DMS114 treated with DMSO at 0.1 percent for 48 hours (cell line): ENCODE data around the gene POLG.
"Not testable (repeated sequence)": the region's sequence is repeated elsewhere in the genome, so short reads cannot be mapped to it uniquely, and the experiment has no call there.

Source experiments
- DNase-seq: peaks from one replicate; lab custom pipeline; 2025; ENCODE audit not compliant: unreplicated experiment; lab: John Stamatoyannopoulos, UW

The POLG gene

GRCh38 chr15:89283201-89283600 is 51.4 kb downstream of the POLG start:
- DNase-seq, result no peak

GRCh38 chr15:89282631-89283030 is 52.0 kb downstream of the POLG start:
- no peak for DNase-seq

GRCh38 chr15:89278307-89278706 is 56.3 kb downstream of the POLG start:
- no peak for DNase-seq

- DNase-seq, result not testable (repeated sequence)
Observed at GRCh38 chr15:89277281-89277680, 57.3 kb downstream of the POLG start.
